MM.1S (cell line): ENCODE results near the gene SPOCK1.
"Not testable (repeated sequence)": the region's sequence is repeated elsewhere in the genome, so short reads cannot be mapped to it uniquely, and the experiment has no call there.

Experiments used
- DNase-seq: peaks from one replicate; pipeline ENCODE4 v3.0.0-alpha.2; 2015
- H2AFZ ChIP-seq: fragments of 300-600 bp; sonication (generic); 2 replicates; pipeline ENCODE4 v1.6.0; 2016; ENCODE audit warnings: antibody characterized with exemption, low read length
- H3F3A ChIP-seq: fragments of 300-600 bp; sonication (generic); 2 replicates; pipeline ENCODE4 v1.6.1; 2016; ENCODE audit warnings: mild to moderate bottlenecking, antibody characterized with exemption, low read length, moderate library complexity, mixed read lengths; ENCODE audit not compliant: insufficient read depth
- H3K27ac ChIP-seq: fragments of 300-600 bp; sonication (generic); 2 replicates; pipeline ENCODE4 v1.5.1; 2016; ENCODE audit warnings: mild to moderate bottlenecking, low read length
- H3K27me3 ChIP-seq: fragments of 300-600 bp; sonication (generic); replicated peaks from 2 replicates; pipeline ENCODE4 v1.6.0; 2016; ENCODE audit warnings: low read length; ENCODE audit not compliant: insufficient read depth
- H3K36me3 ChIP-seq: fragments of 300-600 bp; sonication (generic); replicated peaks from 2 replicates; pipeline ENCODE4 v1.6.1; 2016; ENCODE audit warnings: mild to moderate bottlenecking, low read length, mixed read lengths; ENCODE audit not compliant: insufficient read depth
- H3K4me1 ChIP-seq: fragments of 300-600 bp; sonication (generic); 2 replicates; pipeline ENCODE4 v1.6.1; 2016; ENCODE audit warnings: low read length, mixed read lengths
- H3K4me2 ChIP-seq: fragments of 300-600 bp; sonication (generic); 2 replicates; pipeline ENCODE4 v1.6.0; 2016; ENCODE audit warnings: low read depth, low read length
- H3K4me3 ChIP-seq: fragments of 300-600 bp; sonication (generic); 2 replicates; pipeline ENCODE4 v1.5.1; 2016; ENCODE audit warnings: low read length, mixed read lengths
- H3K79me2 ChIP-seq: fragments of 300-600 bp; sonication (generic); 2 replicates; pipeline ENCODE4 v1.6.1; 2016; ENCODE audit warnings: mixed run types, low read length, mixed read lengths
- H3K9ac ChIP-seq: fragments of 300-600 bp; sonication (generic); 2 replicates; pipeline ENCODE4 v1.6.1; 2016; ENCODE audit warnings: low read length, mixed read lengths
- H3K9me2 ChIP-seq: fragments of 300-600 bp; sonication (generic); replicated peaks from 2 replicates; pipeline ENCODE4 v1.6.1; 2016; ENCODE audit warnings: mild to moderate bottlenecking, low read length, mixed read lengths; ENCODE audit not compliant: insufficient read depth
- H3K9me3 ChIP-seq: fragments of 300-600 bp; sonication (generic); replicated peaks from 2 replicates; pipeline ENCODE4 v1.6.1; 2016; ENCODE audit warnings: mild to moderate bottlenecking, low read length, mixed read lengths; ENCODE audit not compliant: insufficient read depth
- H4K20me1 ChIP-seq: fragments of 300-600 bp; sonication (generic); 2 replicates; pipeline ENCODE4 v1.6.1; 2016; ENCODE audit warnings: mild to moderate bottlenecking, low read length, moderate library complexity, mixed read lengths; ENCODE audit not compliant: insufficient read depth
- EZH2 ChIP-seq: fragments of 300-600 bp; sonication (generic); optimal IDR thresholded peaks from 2 replicates; pipeline ENCODE3; 2017; ENCODE audit warnings: low read depth, mild to moderate bottlenecking, antibody characterized with exemption, low read length, mixed read lengths
- EZH2phosphoT487 ChIP-seq: fragments of 300-600 bp; sonication (generic); IDR thresholded peaks from 2 replicates; pipeline ENCODE4 v1.6.1; 2018; ENCODE audit warnings: antibody characterized with exemption, low read length
- TF ChIP-seq, protein P1 (sequence below): fragments of 300-600 bp; sonication (generic); IDR thresholded peaks from 2 replicates; pipeline ENCODE4 v1.5.1; 2016; ENCODE audit warnings: antibody characterized with exemption, low read length, mixed read lengths

Gene SPOCK1

DNA sequence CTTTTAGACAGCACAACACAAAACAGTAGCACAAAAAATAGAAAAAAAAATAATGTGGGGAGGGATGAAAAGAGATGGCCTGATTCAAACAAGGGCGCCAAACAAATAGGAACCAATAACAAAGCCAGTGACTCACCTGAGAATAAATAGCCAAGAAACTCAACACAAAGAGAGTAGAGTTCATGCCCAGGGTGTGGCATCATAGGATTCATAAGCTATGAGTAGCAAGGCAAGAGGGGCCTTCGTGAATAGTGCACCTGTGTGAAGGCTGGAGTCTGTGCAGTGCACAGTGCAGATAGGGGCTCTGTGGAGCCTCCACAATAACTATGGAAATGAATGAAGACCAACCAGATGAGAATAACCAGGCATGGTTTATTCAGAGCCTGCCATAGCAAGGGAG, 541.7 kb downstream of the SPOCK1 start:
- Histone ChIP-seq H3K27ac (no peak overlapping the region), H3K36me3 (no peaks in the 10 kb centered on the region), H4K20me1 (no peaks in the 10 kb centered on the region), H3K9me2 (no peaks in the 10 kb centered on the region), H3K9me3 (no peaks in the 10 kb centered on the region), H3K27me3 (no peaks in the 10 kb centered on the region), H3K9ac (no peak overlapping the region), H3F3A (no peaks in the 10 kb centered on the region), H2AFZ (no peak overlapping the region), H3K79me2 (no peaks in the 10 kb centered on the region), H3K4me2 (no peak overlapping the region), H3K4me1 (no peaks in the 10 kb centered on the region), H3K4me3 (no peak overlapping the region)
- TF ChIP-seq EZH2phosphoT487 (no peak), EZH2 (no peak)
- TF ChIP-seq, protein P1, sequence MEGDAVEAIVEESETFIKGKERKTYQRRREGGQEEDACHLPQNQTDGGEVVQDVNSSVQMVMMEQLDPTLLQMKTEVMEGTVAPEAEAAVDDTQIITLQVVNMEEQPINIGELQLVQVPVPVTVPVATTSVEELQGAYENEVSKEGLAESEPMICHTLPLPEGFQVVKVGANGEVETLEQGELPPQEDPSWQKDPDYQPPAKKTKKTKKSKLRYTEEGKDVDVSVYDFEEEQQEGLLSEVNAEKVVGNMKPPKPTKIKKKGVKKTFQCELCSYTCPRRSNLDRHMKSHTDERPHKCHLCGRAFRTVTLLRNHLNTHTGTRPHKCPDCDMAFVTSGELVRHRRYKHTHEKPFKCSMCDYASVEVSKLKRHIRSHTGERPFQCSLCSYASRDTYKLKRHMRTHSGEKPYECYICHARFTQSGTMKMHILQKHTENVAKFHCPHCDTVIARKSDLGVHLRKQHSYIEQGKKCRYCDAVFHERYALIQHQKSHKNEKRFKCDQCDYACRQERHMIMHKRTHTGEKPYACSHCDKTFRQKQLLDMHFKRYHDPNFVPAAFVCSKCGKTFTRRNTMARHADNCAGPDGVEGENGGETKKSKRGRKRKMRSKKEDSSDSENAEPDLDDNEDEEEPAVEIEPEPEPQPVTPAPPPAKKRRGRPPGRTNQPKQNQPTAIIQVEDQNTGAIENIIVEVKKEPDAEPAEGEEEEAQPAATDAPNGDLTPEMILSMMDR = no peak
- no peak for DNase-seq

DNA sequence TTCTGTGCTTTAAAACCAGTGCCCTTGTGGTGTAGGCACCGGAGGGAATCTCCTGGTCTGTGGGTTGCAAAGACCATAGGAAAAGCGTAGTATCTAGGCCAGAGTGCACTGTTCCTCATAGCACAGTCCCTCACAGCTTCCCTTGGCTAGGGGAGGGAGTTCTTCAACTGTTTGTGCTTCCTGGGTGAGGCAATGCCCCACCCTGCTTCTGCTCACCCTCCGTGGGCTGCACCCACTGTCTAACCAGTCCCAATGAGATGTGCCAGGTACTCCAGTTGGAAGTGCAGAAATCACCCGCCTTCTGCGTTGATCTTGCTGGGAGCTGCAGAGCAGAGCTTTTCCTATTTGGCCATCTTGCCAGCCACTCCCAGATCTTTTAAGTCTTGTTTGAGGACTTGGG, 545.0 kb downstream of the SPOCK1 start:
- not testable (repeated sequence) for H3K36me3 ChIP-seq, H3K4me3 ChIP-seq, H3K4me2 ChIP-seq, H2AFZ ChIP-seq, H3K9me2 ChIP-seq, H4K20me1 ChIP-seq, H3K79me2 ChIP-seq, H3K4me1 ChIP-seq, H3K27me3 ChIP-seq, H3K9me3 ChIP-seq, DNase-seq, H3F3A ChIP-seq, H3K9ac ChIP-seq, H3K27ac ChIP-seq

DNA sequence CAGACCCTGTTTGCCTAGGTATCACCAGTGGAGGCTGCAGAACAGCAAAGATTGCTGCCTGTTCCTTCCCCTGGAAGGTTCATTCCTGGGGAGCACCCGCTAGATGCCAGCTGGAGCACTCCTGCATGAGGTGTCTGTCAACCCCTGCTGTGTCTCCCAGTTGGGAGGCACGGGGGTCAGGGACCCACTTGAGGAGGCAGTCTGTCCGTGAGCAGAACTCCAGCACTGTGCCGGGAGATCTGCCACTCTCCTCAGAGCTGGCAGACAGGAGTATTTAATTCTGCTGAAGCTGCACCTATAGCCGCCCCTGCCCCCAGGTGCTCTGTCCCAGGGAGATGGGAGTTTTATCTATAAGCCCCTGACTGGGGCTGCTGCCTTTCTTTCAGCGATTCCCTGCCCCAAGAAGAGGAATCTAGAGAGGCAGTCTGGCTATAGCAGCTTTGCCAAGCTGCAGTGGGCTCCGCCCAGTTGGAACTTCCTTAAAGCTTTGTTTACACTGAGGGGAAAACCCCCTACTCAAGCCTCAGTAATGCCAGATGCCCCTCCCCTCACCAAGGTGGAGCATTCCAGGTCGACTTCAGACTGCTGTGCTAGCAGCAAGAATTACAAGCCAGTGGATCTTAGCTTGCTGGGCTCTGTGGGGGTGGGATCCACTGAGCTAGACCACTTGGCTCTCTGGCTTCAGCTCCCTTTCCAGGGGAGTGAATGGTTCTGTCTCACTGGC, 545.6 kb downstream of the SPOCK1 start:
- not testable (repeated sequence) for H3K4me3 ChIP-seq

DNA sequence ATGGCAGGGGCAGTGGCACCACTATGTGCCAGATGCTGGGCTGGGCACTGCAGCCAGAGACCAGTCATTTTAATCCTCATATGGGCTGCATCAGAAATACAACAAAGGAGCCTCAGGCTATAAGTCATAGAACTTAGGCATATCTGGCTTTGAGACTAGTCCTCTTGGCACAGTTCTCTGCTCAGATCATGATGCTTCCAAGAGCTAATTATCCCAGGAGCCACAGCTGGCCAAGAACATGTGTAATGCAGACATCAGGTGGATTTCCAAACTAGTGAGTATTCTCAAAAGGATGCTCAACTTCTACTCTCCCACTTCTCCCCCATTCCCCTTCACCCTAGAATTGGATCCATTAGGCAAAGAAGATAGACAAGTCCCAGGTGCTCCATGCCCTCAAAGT, 571.6 kb downstream of the SPOCK1 start:
- no peaks in the 10 kb centered on the region for H3K27me3 ChIP-seq
- no peak overlapping the region for H3K4me3 ChIP-seq
- no peaks in the 10 kb centered on the region for H3K36me3 ChIP-seq
- TF ChIP-seq EZH2 (no peak), EZH2phosphoT487 (no peak)
- TF ChIP-seq, protein P1 = no peak
- H3K4me2 ChIP-seq = no peak overlapping the region
- no peaks in the 10 kb centered on the region for H3K4me1 ChIP-seq
- no peaks in the 10 kb centered on the region for H3K9me3 ChIP-seq
- H3K79me2 ChIP-seq = no peaks in the 10 kb centered on the region
- no peak overlapping the region for H3K27ac ChIP-seq
- H4K20me1 ChIP-seq = no peaks in the 10 kb centered on the region
- no peaks in the 10 kb centered on the region for H3F3A ChIP-seq
- no peak overlapping the region for H3K9ac ChIP-seq
- DNase-seq = no peak
- no peaks in the 10 kb centered on the region for H3K9me2 ChIP-seq
- H2AFZ ChIP-seq = no peak overlapping the region

More for the DNA sequence above, 545.6 kb downstream of the SPOCK1 start:
- H3K27ac ChIP-seq, H3K4me1 ChIP-seq, H3K27me3 ChIP-seq, H3K4me2 ChIP-seq, H3K9me3 ChIP-seq, H4K20me1 ChIP-seq, H3F3A ChIP-seq, H2AFZ ChIP-seq, DNase-seq, H3K79me2 ChIP-seq, H3K36me3 ChIP-seq, H3K9ac ChIP-seq, H3K9me2 ChIP-seq: not testable (repeated sequence)
